ENCODE measurements around the gene CDK7.
A peak's percentile ranks its signal among the peaks of the same experiment; 100 is the strongest.
"Not testable (repeated sequence)": the region's sequence is repeated elsewhere in the genome, so short reads cannot be mapped to it uniquely, and the experiment has no call there.

CDK7 gene

DNA sequence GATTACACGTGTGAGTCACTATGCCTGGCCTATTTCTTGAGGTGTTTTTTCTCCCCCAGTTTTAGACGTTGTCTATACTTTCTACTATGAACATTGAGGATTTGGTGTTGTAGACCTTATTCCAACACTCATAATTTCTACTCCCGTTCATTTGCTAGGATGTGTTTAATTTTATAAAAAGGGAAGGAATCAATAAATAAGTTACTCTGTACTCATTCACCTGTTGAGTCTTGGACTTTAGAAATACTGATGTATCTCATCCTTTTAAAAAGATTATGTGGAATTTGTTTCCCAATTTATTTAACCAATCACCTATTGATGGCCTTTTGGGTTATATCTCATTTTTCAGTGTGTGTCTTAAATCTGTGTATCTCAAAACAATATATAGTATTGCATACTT lies 3.2 kb downstream of the CDK7 start:
- TF ChIP-seq, protein P1, sequence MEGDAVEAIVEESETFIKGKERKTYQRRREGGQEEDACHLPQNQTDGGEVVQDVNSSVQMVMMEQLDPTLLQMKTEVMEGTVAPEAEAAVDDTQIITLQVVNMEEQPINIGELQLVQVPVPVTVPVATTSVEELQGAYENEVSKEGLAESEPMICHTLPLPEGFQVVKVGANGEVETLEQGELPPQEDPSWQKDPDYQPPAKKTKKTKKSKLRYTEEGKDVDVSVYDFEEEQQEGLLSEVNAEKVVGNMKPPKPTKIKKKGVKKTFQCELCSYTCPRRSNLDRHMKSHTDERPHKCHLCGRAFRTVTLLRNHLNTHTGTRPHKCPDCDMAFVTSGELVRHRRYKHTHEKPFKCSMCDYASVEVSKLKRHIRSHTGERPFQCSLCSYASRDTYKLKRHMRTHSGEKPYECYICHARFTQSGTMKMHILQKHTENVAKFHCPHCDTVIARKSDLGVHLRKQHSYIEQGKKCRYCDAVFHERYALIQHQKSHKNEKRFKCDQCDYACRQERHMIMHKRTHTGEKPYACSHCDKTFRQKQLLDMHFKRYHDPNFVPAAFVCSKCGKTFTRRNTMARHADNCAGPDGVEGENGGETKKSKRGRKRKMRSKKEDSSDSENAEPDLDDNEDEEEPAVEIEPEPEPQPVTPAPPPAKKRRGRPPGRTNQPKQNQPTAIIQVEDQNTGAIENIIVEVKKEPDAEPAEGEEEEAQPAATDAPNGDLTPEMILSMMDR (conservative IDR thresholded peaks at IDR 0.05; ENCODE audit: low read depth, low read length): no peak

DNA sequence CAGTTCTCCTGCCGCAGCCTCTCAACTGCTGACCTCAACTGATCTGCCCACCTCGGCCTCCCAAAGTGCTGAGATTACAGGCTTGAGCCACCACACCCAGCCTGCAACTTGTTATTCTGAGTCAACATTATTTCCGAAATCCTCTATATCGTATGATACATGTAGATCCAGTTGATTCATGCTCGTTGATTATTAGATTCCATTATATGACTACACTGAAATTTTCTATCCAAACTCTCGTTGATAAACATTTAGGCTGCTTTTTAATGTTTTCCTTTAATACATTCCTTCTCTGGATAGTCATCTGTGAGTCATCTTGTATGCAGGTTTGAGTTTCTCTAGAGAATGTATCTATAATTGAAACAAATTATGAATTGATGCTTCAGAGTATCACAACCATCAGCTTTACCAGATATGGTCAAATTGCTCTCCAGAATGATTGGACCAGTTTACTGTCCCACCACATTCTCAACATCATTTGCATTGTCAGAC lies 4.1 kb downstream of the CDK7 start:
- H3K4me3 ChIP-seq (ENCODE audit: low read depth, low read length): no peak overlapping the region
- TF ChIP-seq, protein P1 (conservative IDR thresholded peaks at IDR 0.05; ENCODE audit: low read depth, low read length): no peak
- DNase-seq (ENCODE audit: low read depth): peak; percentile 76

More for the DNA sequence above, 3.2 kb downstream of the CDK7 start:
- DNase-seq (ENCODE audit: low read depth): no peak
- no peak overlapping the region for H3K4me3 ChIP-seq (ENCODE audit: low read depth, low read length)

DNA sequence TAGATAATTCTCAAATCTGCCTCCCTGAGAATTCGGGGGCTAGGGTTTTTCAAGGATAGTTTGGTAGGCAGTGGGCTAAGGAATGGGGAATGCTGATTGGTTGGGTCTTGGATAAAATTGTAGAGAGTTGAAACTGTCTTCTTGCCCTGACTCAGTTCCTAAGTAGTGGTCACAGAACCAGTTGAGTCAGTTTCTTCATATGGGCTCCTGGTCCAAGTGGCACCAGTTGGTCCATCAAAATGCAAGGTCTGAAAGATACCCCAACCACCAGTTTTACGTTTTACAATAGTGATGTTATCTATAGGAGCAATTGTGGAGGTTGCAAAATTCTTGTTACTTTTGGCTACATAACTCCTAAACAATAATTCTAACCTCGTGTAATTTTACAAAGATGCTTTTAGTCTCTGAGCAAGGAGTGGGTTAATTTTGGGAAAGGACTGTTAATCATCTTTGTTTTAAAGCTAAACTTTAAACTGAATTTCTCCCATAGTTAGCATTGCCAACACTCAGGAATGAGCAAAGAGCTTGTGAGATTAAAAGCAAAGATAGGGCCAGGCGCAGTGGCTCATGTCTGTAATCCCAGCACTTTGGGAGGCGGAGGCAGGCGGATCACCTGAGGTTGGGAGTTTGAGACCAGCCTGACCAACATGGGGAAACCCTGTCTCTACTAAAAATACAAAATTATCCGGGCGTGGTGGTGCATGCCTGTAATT lies 7.7 kb downstream of the CDK7 start:
- TF ChIP-seq, protein P1 (conservative IDR thresholded peaks at IDR 0.05; ENCODE audit: low read depth, low read length): no peak

DNA sequence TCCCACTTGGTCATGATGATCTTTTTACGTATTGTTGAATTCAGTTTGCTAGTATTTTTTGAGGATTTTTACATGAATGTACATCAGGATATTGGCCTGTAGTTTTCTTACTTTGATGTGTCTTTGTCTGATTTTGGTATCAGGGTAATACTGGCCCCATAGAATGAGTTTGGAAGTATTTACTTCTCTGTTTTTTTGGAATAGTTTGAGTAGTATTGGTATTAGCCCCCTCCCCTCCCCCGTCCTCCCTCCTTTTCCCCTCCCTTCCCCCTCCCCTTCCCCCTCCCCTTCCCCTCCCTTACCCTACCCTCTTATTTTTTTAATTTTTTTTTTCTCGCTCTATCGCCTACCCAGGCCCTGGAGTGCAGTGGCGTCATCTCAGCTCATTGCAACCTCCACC lies 10.3 kb downstream of the CDK7 start:
- no peak for DNase-seq (ENCODE audit: low read depth)
- TF ChIP-seq, protein P1 (conservative IDR thresholded peaks at IDR 0.05; ENCODE audit: low read depth, low read length): no peak
- H3K4me3 ChIP-seq (ENCODE audit: low read depth, low read length): no peak overlapping the region

More for the DNA sequence above, 7.7 kb downstream of the CDK7 start:
- DNase-seq (ENCODE audit: low read depth): no peak
- no peak overlapping the region for H3K4me3 ChIP-seq (ENCODE audit: low read depth, low read length)

- no peak for DNase-seq (ENCODE audit: low read depth)
- TF ChIP-seq, protein P1 (conservative IDR thresholded peaks at IDR 0.05; ENCODE audit: low read depth, low read length): no peak
- no peak overlapping the region for H3K4me3 ChIP-seq (ENCODE audit: low read depth, low read length)
Measured at GRCh38 chr5:69248019-69248418, 13.3 kb downstream of the CDK7 start.

DNA sequence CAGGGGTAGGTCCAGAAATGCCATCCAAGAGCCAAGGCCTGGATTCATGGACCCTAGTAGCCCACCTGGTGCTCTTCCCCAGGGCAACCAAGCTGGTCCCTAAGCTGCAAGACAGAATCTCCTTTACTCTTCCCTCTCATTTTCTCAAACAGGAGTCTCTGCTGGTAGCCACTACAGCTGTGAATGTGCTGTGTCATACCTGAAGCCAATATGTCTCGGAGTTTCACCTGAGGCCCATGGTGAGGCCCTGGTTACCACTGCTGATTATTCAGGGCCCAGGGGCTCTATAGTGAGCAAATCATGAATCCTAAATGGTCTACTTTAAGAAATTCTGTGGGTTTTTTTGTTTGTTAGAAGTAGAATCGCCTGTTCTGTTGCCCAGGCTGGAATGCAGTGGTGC lies 15.9 kb downstream of the CDK7 start:
- H3K4me3 ChIP-seq (ENCODE audit: low read depth, low read length): no peak overlapping the region
- TF ChIP-seq, protein P1 (conservative IDR thresholded peaks at IDR 0.05; ENCODE audit: low read depth, low read length): no peak
- no peak for DNase-seq (ENCODE audit: low read depth)

DNA sequence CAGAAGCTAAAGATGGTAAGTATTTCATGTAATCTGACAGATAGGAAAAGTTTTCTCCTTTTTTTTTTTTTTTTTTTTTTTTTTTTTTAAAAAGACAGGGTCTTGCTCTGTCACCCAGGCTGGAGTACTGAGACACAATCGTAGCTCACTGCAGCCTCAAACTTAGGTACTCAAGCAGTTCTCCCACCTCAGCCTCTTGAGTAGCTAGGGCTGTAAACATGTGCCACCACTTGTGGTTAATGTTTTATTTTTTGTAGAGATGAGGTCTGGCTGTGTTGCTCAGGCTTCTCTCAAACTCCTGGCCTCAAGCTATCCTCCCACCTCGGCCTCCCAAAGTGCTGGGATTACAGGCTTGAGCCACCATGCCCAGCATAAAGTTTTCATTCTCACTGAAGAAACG lies 17.8 kb downstream of the CDK7 start:
- H3K4me3 ChIP-seq (ENCODE audit: low read depth, low read length): no peak overlapping the region
- DNase-seq (ENCODE audit: low read depth): no peak
- TF ChIP-seq, protein P1 (conservative IDR thresholded peaks at IDR 0.05; ENCODE audit: low read depth, low read length): no peak

GRCh38 chr5:69255940-69256339 lies 21.3 kb downstream of the CDK7 start:
- H3K4me3 ChIP-seq (ENCODE audit: low read depth, low read length): not testable (repeated sequence)
- DNase-seq (ENCODE audit: low read depth): peak; percentile 36

Data from choroid plexus epithelial cell (primary cell).